D341Med (cell line): ENCODE results near the gene SLC8A1.

Experiments
- DNase-seq: peaks from one replicate; pipeline ENCODE4 v3.0.0; 2012; ENCODE audit warnings: low spot score

SLC8A1 gene

DNA sequence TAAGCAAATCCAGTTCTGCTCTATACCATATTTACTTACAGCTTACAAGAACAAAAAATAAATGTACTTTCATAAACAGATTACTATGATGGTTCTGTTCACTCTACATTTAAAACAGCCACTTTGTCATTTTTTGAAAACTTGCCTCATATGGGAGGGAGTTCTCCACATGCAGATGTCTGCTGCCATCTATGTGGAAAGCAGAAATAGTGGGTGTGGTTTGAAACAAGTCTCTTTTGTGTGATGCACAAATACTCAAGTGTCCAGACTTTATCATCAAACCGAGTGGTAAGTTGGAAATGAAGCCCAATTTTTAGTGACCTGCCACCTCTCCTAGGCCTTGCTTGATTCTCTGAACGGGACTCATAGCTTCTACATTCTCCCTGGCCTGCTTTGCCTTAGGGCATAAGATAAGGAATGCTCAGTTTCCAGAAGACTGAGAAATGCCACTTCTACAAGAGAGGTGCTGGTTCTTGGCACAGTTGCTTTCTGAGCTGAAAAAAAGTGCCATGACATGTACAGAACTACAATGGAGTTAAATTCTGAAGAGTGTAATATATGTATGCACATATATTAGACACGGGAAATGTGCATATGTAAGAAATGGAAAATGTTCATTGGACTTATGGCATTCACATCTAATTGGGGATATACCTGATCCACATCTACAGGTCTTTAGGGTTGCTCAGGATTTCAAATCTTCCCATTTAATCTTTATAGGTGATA lies 221.0 kb downstream of the SLC8A1 start:
- DNase-seq, result no peak

- no peak for DNase-seq
Observed at GRCh38 chr2:40230186-40230585, 221.7 kb downstream of the SLC8A1 start.

DNA sequence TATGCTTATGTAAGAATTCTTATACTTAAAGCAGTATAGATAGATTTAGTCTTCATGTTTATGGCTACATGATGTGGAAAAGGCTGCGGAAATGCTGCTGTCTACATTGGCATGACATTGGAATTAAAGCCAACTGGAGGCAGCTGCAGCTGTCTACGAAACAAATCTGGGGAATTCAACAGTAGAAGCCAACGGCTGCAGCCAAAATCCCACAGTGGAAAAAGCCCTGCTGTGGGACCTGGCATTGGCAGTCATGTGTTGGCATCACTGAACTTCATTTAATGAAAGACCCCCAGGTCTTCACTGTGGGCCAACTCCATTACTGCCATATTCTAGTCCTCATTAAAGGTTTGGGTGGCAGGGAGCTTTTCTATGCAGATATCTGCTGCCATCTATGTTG lies 223.6 kb downstream of the SLC8A1 start:
- no peak for DNase-seq

- DNase-seq, result no peak
Observed at GRCh38 chr2:40227210-40227609, 224.7 kb downstream of the SLC8A1 start.

DNA sequence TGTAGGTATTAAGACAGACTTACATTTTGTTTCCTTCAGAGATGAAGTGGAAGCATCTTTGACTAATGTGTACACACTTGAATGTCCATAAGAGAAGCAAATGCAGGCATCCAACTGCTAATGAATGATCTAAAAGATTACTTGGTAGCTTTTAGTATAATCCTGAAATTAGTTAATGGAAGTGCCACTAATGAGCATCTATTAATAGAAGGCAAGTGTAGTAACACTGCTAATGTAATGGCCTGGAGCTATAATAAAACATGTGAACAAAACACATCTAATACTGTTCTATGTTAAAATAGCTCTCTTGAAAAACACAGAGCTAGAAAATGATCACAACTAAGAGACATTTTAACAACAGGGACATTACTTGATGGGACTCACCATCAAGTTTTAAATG lies 225.3 kb downstream of the SLC8A1 start:
- no peak for DNase-seq

- DNase-seq, result peak; percentile 52
Observed at GRCh38 chr2:40225670-40226210, 226.2 kb downstream of the SLC8A1 start.

- no peak for DNase-seq
Observed at GRCh38 chr2:40224318-40224717, 227.6 kb downstream of the SLC8A1 start.

DNA sequence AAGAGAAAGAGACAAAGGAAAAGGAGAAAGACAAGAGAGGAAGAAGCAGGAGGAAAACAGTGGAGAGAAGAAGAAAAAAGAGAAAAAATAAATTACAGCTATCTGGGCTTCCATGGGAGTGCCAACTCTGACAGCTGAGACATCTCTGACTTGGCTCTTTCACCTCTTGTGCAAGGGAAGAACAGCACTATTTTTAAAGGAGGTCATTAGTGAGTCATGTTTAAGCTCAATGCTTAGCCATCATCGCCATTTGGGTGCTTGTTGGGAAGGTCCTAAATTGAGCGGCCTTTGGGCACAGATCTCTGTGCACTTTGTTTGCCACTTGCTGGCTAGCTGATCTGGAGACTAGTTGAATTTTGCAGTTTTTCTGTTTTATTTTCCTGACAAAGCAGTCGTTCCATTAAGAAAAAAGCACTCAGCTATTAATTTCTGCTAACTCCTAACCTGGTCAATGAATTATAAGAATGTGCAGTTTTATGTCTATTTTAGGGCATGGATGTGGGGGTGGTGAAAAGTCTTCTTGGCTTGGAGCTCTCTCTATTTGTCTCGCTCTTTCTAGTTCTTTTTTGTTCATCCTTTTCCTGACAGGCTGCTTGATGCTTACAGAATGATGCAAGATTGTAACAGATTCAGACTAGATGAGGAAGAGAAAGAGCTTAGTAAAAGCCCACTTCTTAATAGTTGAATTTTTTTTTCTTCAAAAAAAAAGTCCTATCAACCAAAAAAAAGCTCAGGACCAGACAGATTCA lies 231.5 kb downstream of the SLC8A1 start:
- no peak for DNase-seq

DNA sequence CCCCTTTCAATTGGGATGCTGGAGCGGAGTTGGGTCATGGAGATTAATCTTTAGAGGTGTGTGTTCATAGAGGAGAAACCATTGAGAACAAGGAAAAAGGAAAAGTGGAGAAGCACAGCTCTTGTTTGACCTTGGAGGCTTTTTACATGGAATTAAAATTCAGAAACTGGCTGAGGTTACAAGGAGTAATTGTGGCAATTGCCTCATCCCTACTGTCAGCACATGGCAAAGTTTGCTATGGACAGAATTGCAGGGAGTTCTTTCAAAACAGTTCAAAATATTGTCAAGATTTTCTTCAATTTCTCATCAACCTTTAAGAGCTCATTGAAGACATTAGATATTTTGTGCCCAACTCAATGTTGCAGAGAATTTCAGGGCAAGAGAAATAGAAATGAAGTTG lies 232.7 kb downstream of the SLC8A1 start:
- DNase-seq, result no peak

GRCh38 chr2:40218679-40219078 lies 233.2 kb downstream of the SLC8A1 start:
- no peak for DNase-seq

GRCh38 chr2:40213619-40214018 lies 238.3 kb downstream of the SLC8A1 start:
- DNase-seq, result no peak

- DNase-seq, result no peak
Observed at GRCh38 chr2:40213071-40213470, 238.8 kb downstream of the SLC8A1 start.

DNA sequence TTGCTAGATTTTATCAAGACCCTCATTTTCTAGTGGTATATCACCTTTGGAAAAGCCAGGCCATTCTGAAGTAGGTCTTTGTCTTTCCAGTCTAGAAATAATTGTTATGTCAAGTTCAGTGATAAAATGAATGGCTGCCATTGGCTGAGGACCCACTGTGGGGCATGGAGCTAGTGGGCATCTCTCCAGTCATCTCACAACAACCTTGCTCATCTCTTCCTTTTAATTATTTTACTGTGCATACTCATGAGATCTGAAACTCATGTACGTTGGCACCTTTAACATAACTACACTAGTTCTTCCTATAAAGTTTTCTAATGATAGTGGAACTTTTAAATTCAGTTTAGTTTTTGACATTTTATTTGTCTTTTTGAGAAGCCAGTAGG lies 240.9 kb downstream of the SLC8A1 start:
- no peak for DNase-seq

- no peak for DNase-seq
Observed at GRCh38 chr2:40210344-40210967, 241.4 kb downstream of the SLC8A1 start.

DNA sequence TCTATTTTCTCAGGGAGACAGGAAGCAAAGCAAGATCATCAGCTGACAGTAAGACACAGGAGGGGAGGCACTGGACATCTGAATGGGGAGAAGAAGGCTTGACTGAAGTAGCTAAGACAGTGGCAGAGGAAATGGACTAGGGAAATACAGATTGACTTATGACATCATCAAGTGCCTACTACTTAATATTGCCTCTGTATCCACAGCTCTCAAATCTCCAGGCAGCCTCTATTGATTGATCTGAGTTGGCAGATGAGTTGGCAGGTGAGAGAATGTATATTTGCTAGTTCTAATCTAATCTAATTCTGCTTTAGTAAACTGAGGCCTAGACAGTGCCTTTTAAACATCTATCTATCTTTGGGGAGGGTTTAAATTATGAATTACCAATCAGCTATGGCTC lies 242.1 kb downstream of the SLC8A1 start:
- no peak for DNase-seq

GRCh38 chr2:40208463-40208862 lies 243.4 kb downstream of the SLC8A1 start:
- DNase-seq, result no peak

- DNase-seq, result peak; percentile 49
Observed at GRCh38 chr2:40204268-40204667, 247.6 kb downstream of the SLC8A1 start.

- DNase-seq, result peak; percentile 42
Observed at GRCh38 chr2:40202798-40203400, 249.0 kb downstream of the SLC8A1 start.

DNA sequence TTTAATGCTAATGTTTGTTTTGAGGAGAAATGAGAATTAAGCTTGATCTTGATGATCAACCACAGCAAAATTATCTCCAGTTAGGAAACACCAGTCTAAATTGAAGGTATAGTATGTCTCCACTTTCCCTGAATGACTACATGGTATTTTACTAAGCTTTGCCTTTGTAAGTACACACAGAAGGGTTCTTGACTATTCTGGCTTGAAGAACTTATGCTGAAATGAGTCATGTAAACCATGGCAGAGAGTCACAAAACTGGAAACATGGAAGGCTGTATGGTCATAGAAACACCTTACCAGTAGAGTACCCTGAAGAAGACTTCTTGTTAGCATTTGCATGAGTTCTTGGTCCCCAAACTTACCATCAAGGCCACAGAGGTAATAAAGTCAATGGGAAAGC lies 250.5 kb downstream of the SLC8A1 start:
- DNase-seq, result no peak

GRCh38 chr2:40200366-40200915 lies 251.4 kb downstream of the SLC8A1 start:
- no peak for DNase-seq

DNA sequence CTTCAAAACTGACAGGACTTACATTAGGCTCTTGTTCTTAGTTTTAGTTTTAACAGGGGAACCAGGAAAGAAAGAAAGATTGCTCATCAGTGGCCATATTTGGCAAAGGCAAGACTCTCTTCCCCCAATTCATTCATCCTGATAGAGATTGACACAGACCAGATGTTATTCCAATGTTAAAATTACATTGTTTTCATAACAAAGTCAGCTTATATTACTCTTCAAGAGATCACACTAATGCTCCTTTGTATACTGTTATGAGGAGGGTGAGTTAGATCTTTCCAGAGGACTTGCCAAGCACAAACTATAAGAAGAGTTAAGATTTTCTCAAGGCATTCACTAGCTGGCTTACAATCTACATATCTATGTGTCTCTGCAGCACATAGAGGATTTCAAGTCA lies 252.1 kb downstream of the SLC8A1 start:
- DNase-seq, result no peak

DNA sequence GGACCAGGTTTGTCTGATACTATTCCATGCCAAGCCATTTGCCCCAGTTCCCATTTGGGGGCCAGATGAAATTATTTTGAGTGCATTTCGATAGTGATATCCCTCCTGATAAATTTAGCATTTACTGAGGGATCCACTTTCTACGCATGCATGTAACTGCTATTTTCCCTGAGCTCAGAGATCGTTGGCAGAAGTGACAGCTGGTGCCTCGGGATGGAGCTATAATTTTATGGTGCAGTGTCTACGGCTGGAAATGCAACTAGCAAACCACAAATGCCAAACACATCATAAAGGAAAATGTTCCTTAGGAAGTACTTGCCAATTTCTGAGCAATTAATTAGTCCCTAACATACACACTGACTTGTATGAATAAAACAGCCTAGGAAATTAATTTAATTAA lies 254.8 kb downstream of the SLC8A1 start:
- DNase-seq, result peak; percentile 34
